Measurements from ENCODE around the gene SESN3.
A peak's percentile ranks its signal among the peaks of the same experiment; 100 is the strongest.
"Not testable (repeated sequence)": the region's sequence is repeated elsewhere in the genome, so short reads cannot be mapped to it uniquely, and the experiment has no call there.

Gene SESN3

DNA sequence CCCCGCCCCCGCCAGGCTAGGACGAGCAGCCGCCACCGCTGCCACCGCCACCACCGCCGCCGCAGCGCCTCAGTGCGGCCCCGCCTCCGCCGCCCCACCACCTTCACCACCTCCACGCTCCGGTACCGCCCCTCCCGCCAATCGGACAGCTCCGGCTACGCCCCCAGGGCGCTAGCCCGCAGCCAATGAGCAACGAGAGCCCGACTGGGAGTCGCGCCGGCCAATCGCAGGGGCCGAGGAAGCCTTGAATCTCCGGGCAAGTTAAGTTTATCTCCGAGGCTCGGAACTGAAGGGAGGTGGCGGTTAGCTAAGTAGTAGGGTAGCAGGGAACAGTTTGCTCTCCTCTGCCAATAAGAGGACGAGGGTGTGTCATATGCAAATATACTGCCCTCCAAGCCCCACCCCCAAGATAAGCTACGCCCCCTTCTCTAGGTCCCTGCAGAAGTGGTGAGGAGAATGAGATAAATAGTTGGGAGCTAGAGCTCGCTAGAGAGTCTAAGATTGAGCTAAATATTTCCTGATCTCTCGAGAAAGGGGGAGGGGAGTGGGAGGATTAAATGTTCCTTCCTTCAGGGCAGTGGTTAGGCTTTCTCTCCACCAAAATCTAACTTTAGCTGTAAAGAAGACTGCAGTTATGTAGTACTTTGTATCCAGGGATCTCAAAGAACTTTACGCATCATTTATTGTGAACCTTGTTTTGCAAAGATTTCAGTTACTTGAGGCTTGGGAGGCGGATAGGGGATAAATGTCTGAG, at the start of gene SESN3:
SESN3 (minus strand) TSS at position 76 of the 754 bp plus-strand sequence. CDS start 342 bp downstream, outside the sequence.
- peak; percentile 7 for TF ChIP-seq CTCF (IDR thresholded peaks at IDR 0.05; ENCODE audit: low read depth, low read length)
- peak; percentile 100 for DNase-seq (ENCODE audit: low read depth, low spot score)
- in situ Hi-C loops (cut with HindIII; ENCODE audit: low sequenced_read_pairs): no loop called here
- peak within 1 kb of the TSS; percentile 77 for H3K4me3 ChIP-seq (ENCODE audit: low read depth, low read length)

GRCh38 chr11:95279921-95280868, 49.2 kb upstream of the SESN3 start:
- TF ChIP-seq CTCF (IDR thresholded peaks at IDR 0.05; ENCODE audit: low read depth, low read length): no peak
- DNase-seq (ENCODE audit: low read depth, low spot score): no peak
- H3K4me3 ChIP-seq (ENCODE audit: low read depth, low read length): no peak overlapping the region
- in situ Hi-C loops (cut with HindIII; ENCODE audit: low sequenced_read_pairs): no loop called here

DNA sequence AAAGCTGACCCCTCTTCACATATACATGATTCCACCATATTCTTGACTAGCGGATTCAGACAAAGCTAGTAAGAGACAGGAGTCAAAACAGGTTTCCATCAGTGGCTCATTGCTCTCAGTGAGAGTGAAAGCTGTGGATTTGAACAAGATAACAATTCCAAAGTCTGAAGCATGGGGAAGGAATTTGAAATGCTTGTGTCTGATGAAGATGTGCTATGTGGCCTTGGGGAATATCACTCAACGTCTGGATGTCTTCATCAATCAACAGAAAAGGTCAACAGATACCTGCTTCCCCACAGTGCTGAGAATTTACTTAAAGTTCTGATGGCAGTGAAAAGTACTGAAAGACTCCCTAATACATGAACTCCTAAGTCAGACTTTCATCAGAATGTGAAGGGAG, 46.9 kb upstream of the SESN3 start:
- in situ Hi-C loops (cut with HindIII; ENCODE audit: low sequenced_read_pairs): no loop called here
- no peak for DNase-seq (ENCODE audit: low read depth, low spot score)
- TF ChIP-seq CTCF (IDR thresholded peaks at IDR 0.05; ENCODE audit: low read depth, low read length): no peak
- H3K4me3 ChIP-seq (ENCODE audit: low read depth, low read length): no peak overlapping the region

DNA sequence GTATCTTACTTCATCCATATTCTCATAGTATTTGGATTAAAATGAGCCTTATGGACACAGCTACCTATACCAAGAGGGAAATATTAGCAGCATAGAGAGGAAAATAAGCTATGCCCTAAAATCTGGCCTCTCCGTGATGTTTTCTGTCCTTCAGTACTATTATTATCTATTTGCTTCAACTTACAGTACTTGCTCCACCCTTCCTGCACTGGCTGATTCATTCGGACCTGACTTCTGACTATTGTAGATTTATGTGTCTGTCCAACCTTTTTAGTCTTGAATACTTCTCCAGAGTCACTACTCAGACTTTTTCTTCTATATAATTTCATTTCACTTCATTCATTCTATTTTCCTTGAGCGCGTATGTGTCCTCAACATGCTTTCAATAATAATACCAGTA, 45.1 kb upstream of the SESN3 start:
- in situ Hi-C loops (cut with HindIII; ENCODE audit: low sequenced_read_pairs): no loop called here
- no peak for DNase-seq (ENCODE audit: low read depth, low spot score)
- TF ChIP-seq CTCF (IDR thresholded peaks at IDR 0.05; ENCODE audit: low read depth, low read length): no peak
- no peak overlapping the region for H3K4me3 ChIP-seq (ENCODE audit: low read depth, low read length)

DNA sequence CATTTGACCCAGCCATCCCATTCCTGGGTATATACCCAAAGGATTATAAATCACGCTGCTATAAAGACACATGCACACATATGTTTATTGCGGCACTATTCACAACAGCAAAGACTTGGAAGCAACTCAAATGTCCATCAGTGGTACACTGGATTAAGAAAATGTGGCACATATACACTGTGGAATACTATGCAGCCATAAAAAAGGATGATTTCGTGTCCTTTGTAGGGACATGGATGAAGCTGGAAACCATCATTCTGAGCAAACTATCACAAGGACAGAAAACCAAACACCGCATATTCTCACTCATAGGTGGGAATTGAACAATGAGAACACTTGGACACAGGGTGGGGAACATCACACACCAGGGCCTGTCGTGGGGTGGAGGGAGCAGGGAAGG, 42.6 kb upstream of the SESN3 start:
- DNase-seq (ENCODE audit: low read depth, low spot score); in situ Hi-C loops (cut with HindIII; ENCODE audit: low sequenced_read_pairs): not testable (repeated sequence)

GRCh38 chr11:95269036-95269819, 38.2 kb upstream of the SESN3 start:
- DNase-seq (ENCODE audit: low read depth, low spot score): no peak
- in situ Hi-C loops (cut with HindIII; ENCODE audit: low sequenced_read_pairs): no loop called here
- TF ChIP-seq CTCF (IDR thresholded peaks at IDR 0.05; ENCODE audit: low read depth, low read length): no peak
- no peak overlapping the region for H3K4me3 ChIP-seq (ENCODE audit: low read depth, low read length)

More for the DNA sequence above, 42.6 kb upstream of the SESN3 start:
- not testable (repeated sequence) for H3K4me3 ChIP-seq (ENCODE audit: low read depth, low read length)

Measured in astrocyte of the spinal cord (primary cell).